B cell (primary cell): ENCODE measurements around the gene GLIS2. TPM values are rescaled to one million over a fixed set of nuclear protein-coding genes. Genes with fewer than 3 reads are reported as not detected.

Experiments
- ATAC-seq: fragments of 200-7000 bp; cut with Tn5 transposase; one replicate; pipeline ENCODE4 v1.10.0; 2021; ENCODE audit warnings: low read depth, mild to moderate bottlenecking, moderate number of reproducible peaks, moderate library complexity
- CTCF ChIA-PET: fragments of 350-600 bp; sonication (Branson Sonifier 250); formaldehyde crosslinking; loops from one replicate; lab custom pipeline; 2021; ENCODE audit warnings: antibody characterized with exemption, inconsistent platforms; lab: Charles Lee
- POLR2A ChIA-PET: fragments of 350-600 bp; sonication (Branson Sonifier 250); formaldehyde crosslinking; loops from one replicate; lab custom pipeline; 2021; ENCODE audit warnings: antibody characterized with exemption; lab: Charles Lee
- DNase-seq: peaks from one replicate; pipeline ENCODE4 v3.0.0; 2013
- H2AFZ ChIP-seq: 2 replicates; pipeline ENCODE4 v1.6.1; 2012; ENCODE audit warnings: mild to moderate bottlenecking, low read depth, low read length; ENCODE audit not compliant: insufficient read depth, poor library complexity, severe bottlenecking
- H3K27ac ChIP-seq, 2 donors: 1 replicate in 1 of 2; 2 replicates in 1 of 2; pipeline ENCODE4 v1.5.1; 2012 to 2013; ENCODE audit warnings: low read length in 2 of 2, mild to moderate bottlenecking in 2 of 2, moderate library complexity in 1 of 2
- H3K27me3 ChIP-seq, 4 experiments: fragments of 200-600 bp in 1 of 4; sonication (generic) in 1 of 4; replicated peaks in 1 of 4; 1 replicate in 2 of 4; 2 replicates in 2 of 4; pipeline versions ENCODE4 v1.6.1 to v1.7.0; 2013 to 2016; ENCODE audit warnings: low read length in 3 of 4, mild to moderate bottlenecking in 2 of 4, mixed read lengths in 1 of 4, moderate library complexity in 1 of 4; ENCODE audit not compliant: insufficient read depth in 4 of 4, control insufficient read depth in 3 of 4; ENCODE audit errors: control extremely low read depth in 1 of 4
- H3K36me3 ChIP-seq, 2 experiments: replicated peaks in 1 of 2; 1 replicate in 1 of 2; 2 replicates in 1 of 2; pipeline versions ENCODE4 v1.6.1 to v1.7.1; 2013; ENCODE audit warnings: low read length in 1 of 2; ENCODE audit not compliant: insufficient read depth in 2 of 2, control insufficient read depth in 1 of 2; ENCODE audit errors: control extremely low read depth in 1 of 2, extremely low read depth in 1 of 2
- H3K4me1 ChIP-seq, 2 donors: fragments of 200-600 bp in 1 of 2; sonication (generic) in 1 of 2; 1 replicate in 1 of 2; 2 replicates in 1 of 2; pipeline versions ENCODE4 v1.5.1 to v1.6.1; 2013 to 2017; ENCODE audit warnings: low read length in 2 of 2; ENCODE audit not compliant: control insufficient read depth in 2 of 2, insufficient read depth in 2 of 2
- H3K4me2 ChIP-seq: replicated peaks from 2 replicates; pipeline ENCODE3; 2012; ENCODE audit warnings: mild to moderate bottlenecking, low read depth, low read length; ENCODE audit not compliant: poor library complexity, severe bottlenecking
- H3K4me3 ChIP-seq, 5 experiments: fragments of 200-600 bp in 1 of 5; sonication (generic) in 1 of 5; 1 replicate in 3 of 5; 2 replicates in 2 of 5; pipeline versions ENCODE4 v1.5.1 to v1.7.0; 2011 to 2016; ENCODE audit warnings: low read length in 4 of 5, mild to moderate bottlenecking in 4 of 5, low read depth in 2 of 5, control low read depth in 1 of 5, moderate library complexity in 1 of 5; ENCODE audit not compliant: insufficient read depth in 1 of 5; ENCODE audit errors: control extremely low read depth in 1 of 5, extremely low read depth in 1 of 5
- H3K79me2 ChIP-seq: fragments of 200-600 bp; sonication (generic); one replicate; pipeline ENCODE4 v1.6.0; 2016; ENCODE audit warnings: low read length; ENCODE audit not compliant: control insufficient read depth, insufficient read depth
- H3K9ac ChIP-seq: fragments of 200-600 bp; sonication (generic); 2 replicates; pipeline ENCODE4 v1.6.1; 2017; ENCODE audit warnings: mild to moderate bottlenecking, low read length, moderate library complexity
- H3K9me3 ChIP-seq, 3 donors: one replicate each; pipeline versions ENCODE4 v1.6.1 to v1.7.1; 2013; ENCODE audit warnings: low read length in 2 of 3; ENCODE audit not compliant: control insufficient read depth in 2 of 3, insufficient read depth in 1 of 3; ENCODE audit errors: control extremely low read depth in 1 of 3
- H4K20me1 ChIP-seq: 2 replicates; pipeline ENCODE4 v1.6.0; 2012; ENCODE audit warnings: mild to moderate bottlenecking, low read length; ENCODE audit not compliant: insufficient read depth, control insufficient read depth, poor library complexity, severe bottlenecking
- H3K27ac Mint-ChIP-seq: one replicate; pipeline ENCODE4 v1.8.0; 2021; ENCODE audit warnings: mixed read lengths
- H3K27me3 Mint-ChIP-seq: one replicate; pipeline ENCODE4 v1.8.0; 2021; ENCODE audit warnings: mixed read lengths
- H3K4me1 Mint-ChIP-seq: one replicate; pipeline ENCODE4 v1.8.0; 2021; ENCODE audit warnings: mixed read lengths
- H3K4me3 Mint-ChIP-seq: one replicate; pipeline ENCODE4 v1.8.0; 2021; ENCODE audit warnings: mixed read lengths
- H3K9me3 Mint-ChIP-seq: one replicate; pipeline ENCODE4 v1.8.0; 2022; ENCODE audit warnings: mixed read lengths; ENCODE audit not compliant: insufficient read depth
- EZH2 ChIP-seq: IDR thresholded peaks from 2 replicates; pipeline ENCODE4 v1.6.1; 2012; ENCODE audit warnings: borderline replicate concordance, low read depth, mild to moderate bottlenecking, moderate library complexity, low read length; ENCODE audit not compliant: insufficient read depth, poor library complexity, severe bottlenecking
- WGBS: methylation state at CpG from one replicate; pipeline ENCODE4 v1.1.5; 2013; ENCODE audit warnings: missing lambda C conversion rate; ENCODE audit not compliant: insufficient coverage; 5-methylcytosine and 5-hydroxymethylcytosine counted together
- intact Hi-C: fragments of 100-400 bp; cut with micrococcal nuclease; formaldehyde crosslinking; loops from one replicate; pipeline ENCODE4 v1.10.0; 2022
- polyA plus RNA-seq: library from polyadenylated mRNA; depleted of rRNA; stranded (reverse); fragments of >200 nt; gene quantifications from 2 replicates; pipeline ENCODE4 v1.2.3, GENCODE V29; 2012
- total RNA-seq, 2 donors: library from RNA; stranded (reverse); fragments of 120-200 nt in 1 of 2; gene quantifications; 1 replicate in 1 of 2; 2 replicates in 1 of 2; pipeline versions ENCODE4 v1.2.3 to v1.2.4, GENCODE V29; 2013 to 2022
- TF ChIP-seq, protein P1 (sequence below): fragments of 200-600 bp; IDR thresholded peaks from one replicate; pipeline ENCODE4 v1.8.0; 2022; ENCODE audit warnings: antibody characterized with exemption, mild to moderate bottlenecking

The GLIS2 gene
- total and polyA plus RNA-seq, 2 donors (not counting 1 experiment from before 2014, with no cell fraction given), result not detected

DNA sequence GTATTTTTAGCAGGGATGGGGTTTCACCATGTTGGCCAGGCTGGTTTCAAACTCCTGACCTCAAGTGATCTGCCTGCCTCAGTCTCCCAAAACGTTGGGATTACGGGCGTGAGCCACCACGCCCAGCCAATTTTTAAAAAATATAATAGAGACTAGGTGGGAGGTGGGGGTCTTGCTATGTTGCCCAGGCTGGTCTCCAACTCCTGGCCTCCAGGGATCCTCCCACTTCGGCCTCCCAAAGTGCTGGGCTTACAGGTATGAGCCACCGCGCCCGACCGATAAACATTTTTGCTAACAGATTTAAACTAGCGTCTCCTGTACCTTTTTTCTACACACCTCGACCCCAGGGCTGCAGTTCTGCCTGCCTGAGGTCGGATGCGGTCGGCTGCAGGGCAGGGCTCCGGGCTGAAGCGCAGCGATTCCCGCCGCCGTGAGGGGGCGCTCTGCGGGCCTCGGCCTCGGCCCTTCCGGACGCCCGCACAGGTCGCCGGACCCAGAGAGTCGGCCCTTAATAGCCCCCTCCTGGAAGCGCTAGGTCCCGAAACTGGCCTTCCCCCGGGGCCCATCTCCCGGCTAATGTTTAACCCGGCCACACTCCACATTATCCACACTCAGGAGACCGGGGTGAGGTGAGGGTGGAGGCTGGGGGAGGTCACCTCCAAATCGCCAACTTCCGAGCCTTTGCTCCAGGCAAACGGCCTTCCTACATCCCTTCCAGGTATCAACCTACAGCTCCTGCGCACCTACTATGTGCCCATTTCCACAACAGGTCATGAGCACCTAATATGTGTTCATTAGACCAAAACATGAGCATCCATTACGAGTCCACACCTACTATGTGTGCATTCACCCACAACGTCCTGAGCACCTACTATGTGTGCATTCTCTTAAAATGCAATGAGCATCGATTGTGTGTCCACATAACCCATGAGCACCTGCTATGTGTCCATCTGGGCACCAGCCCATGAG is 2.0 kb upstream of the GLIS2 start:
- H3K9ac ChIP-seq, result no peak overlapping the region
- intact Hi-C loops, result no loop called here
- H3K4me2 ChIP-seq, result peak overlapping the region; percentile 97
- no peak overlapping the region for H2AFZ ChIP-seq
- H3K9me3 ChIP-seq, result peaks cover 0 to 12% (median 0%) of the 10 kb centered on the region in 3 donors
- Mint-ChIP-seq H3K4me3 (peak overlapping the region; percentile 92), H3K27ac (peak overlapping the region; percentile 37), H3K4me1 (peaks cover 22% of the 10 kb centered on the region), H3K27me3 (peaks cover 11% of the 10 kb centered on the region), H3K9me3 (no peaks in the 10 kb centered on the region)
- peaks cover 20 to 36% of the 10 kb centered on the region in 2 donors for H3K4me1 ChIP-seq
- DNase-seq (peak; percentile 38), ATAC-seq (no peak)
- H3K27ac ChIP-seq, result no peak overlapping the region
- H3K27me3 ChIP-seq, result peaks cover 0 to 49% (median 20%) of the 10 kb centered on the region in 4 experiments
- no peak overlapping the region for H3K4me3 ChIP-seq
- no peaks in the 10 kb centered on the region for H3K36me3 ChIP-seq
- 9% methylated on average over 33 of the region's 43 CpGs for WGBS
- H3K79me2 ChIP-seq, result no peaks in the 10 kb centered on the region
- ChIA-PET CTCF (interaction anchor here (15.7 kb wide), 1 partner anchor 15 kb away, joined by 165 read pairs; no protein-coding TSS in a partner anchor), POLR2A (no interaction called here)
- TF ChIP-seq, protein P1, sequence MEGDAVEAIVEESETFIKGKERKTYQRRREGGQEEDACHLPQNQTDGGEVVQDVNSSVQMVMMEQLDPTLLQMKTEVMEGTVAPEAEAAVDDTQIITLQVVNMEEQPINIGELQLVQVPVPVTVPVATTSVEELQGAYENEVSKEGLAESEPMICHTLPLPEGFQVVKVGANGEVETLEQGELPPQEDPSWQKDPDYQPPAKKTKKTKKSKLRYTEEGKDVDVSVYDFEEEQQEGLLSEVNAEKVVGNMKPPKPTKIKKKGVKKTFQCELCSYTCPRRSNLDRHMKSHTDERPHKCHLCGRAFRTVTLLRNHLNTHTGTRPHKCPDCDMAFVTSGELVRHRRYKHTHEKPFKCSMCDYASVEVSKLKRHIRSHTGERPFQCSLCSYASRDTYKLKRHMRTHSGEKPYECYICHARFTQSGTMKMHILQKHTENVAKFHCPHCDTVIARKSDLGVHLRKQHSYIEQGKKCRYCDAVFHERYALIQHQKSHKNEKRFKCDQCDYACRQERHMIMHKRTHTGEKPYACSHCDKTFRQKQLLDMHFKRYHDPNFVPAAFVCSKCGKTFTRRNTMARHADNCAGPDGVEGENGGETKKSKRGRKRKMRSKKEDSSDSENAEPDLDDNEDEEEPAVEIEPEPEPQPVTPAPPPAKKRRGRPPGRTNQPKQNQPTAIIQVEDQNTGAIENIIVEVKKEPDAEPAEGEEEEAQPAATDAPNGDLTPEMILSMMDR, result peak; percentile 48
- no peak for TF ChIP-seq EZH2
- H4K20me1 ChIP-seq, result no peaks in the 10 kb centered on the region
